GM10847 (cell line): ENCODE data around the gene SCARB2.

ENCODE experiments used
- POLR2A ChIP-seq: IDR thresholded peaks from 2 replicates; pipeline ENCODE4 v1.6.1; 2011; ENCODE audit not compliant: insufficient read length; ENCODE audit errors: extremely low read depth

The SCARB2 gene

GRCh38 chr4:76209881-76210280 lies 3.7 kb downstream of the SCARB2 start:
- no peak for TF ChIP-seq POLR2A

- no peak for TF ChIP-seq POLR2A
Observed at GRCh38 chr4:76208005-76208765, 5.4 kb downstream of the SCARB2 start.

DNA sequence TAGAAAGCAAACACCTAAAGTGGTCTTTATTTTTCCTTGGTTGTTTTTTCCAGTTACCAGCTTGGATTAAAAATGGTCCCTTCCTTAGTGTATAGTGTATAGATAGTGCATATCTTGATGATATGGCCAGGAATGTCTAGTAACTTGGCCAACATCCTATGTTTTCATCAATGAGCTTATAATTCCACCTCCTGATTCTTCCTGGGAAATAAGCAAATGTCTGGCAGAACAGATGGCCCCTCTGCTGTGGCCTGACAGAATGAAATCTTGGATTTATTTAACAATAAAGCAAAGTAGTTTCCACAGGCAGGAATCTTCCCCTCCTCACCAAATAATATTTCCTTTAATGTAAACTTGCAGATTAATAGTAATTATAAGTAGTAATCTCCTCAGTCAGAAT lies 6.1 kb downstream of the SCARB2 start:
- TF ChIP-seq POLR2A, result no peak

DNA sequence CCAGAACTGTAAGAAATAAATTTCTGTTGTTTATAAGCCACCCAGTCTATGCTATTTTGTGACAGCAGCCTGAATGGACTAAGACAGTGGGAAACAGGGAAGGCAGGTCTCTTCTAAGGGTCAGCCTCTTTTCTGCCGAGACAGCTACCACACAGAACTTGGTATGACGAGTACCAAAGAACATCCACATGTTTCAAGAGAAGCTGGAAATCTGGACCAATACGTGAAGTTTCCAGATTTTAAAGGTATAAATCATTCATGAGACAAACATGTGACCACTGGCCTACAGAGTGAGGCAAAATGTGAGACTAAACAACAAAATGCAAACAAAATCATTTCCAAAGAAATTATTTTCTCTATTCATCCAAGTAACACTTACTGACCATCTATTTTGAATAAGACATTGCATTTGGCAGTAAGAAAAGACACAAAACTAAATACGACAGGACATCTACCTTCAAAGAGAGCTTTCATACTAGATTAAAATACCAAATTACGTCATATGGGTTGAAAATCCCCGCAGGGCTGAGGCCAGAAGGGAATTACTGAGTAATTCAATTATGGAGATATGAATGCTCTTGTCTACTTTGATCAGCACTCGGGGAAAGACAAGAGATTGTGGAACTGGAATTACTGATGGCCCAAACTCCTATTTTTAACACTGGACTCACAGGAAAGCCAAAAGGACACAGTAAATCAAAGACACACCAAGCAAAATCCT lies 7.2 kb downstream of the SCARB2 start:
- no peak for TF ChIP-seq POLR2A

DNA sequence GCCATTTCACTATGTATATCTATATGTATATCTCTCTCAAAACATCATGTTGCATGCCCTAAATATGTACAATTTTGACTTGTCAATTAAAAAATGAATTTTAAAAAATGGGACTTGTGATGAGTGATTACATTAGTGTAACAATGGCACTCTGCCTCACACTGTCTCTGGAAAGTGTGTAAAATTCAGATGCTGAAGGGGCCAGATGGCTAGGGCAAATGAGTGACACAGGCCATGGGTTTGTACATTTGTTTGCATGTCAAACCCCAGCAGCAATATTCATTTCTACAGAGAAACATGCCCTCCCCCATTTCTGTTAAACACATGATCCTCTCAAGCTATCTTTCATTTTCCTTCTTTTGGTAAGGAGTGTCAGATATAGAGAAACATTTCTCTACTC lies 8.1 kb downstream of the SCARB2 start:
- TF ChIP-seq POLR2A, result no peak

GRCh38 chr4:76204936-76205335 lies 8.7 kb downstream of the SCARB2 start:
- TF ChIP-seq POLR2A, result no peak

DNA sequence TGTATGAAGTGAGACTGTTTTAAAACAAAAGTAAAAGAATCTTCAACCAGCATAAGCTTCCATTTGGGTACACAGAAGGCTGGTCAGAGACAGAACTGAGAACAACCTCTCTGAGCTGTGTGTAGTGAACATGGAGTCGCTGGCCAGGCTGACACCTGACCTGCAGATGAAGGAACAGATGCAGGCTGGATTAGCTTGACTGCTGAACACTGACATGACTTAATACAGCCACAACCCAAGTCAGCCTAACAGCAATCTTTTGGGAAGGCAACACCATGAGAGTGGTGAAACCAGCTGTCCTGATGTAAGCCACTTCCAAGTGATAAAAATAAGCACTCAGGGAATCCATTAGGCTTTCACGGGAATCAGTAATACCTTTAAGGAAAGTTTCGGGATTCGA lies 10.1 kb downstream of the SCARB2 start:
- no peak for TF ChIP-seq POLR2A

- TF ChIP-seq POLR2A, result no peak
Observed at GRCh38 chr4:76201276-76201675, 12.3 kb downstream of the SCARB2 start.

DNA sequence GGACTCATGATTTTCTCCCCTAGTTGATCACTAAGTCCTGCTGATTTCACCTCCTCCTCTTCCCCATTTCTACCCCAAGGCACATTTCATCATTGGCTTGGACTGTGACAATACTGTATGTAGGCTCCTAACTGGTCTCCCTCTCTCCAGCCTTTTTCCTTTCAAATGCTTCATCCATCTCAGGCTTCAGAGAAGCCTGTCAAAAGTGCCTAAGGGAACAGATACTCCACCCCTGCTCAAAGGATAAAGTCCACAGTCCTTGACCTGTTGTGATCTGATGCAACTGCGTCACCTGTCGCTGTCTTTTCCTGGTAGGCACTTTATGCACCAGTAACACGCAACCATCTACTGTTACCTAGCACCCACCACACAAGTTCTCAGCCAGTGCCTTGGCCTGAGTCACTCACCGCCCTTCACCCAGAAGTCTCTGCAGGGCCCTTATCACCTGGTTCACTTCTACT lies 12.8 kb downstream of the SCARB2 start:
- no peak for TF ChIP-seq POLR2A

GRCh38 chr4:76199664-76200211 lies 13.9 kb downstream of the SCARB2 start:
- no peak for TF ChIP-seq POLR2A

DNA sequence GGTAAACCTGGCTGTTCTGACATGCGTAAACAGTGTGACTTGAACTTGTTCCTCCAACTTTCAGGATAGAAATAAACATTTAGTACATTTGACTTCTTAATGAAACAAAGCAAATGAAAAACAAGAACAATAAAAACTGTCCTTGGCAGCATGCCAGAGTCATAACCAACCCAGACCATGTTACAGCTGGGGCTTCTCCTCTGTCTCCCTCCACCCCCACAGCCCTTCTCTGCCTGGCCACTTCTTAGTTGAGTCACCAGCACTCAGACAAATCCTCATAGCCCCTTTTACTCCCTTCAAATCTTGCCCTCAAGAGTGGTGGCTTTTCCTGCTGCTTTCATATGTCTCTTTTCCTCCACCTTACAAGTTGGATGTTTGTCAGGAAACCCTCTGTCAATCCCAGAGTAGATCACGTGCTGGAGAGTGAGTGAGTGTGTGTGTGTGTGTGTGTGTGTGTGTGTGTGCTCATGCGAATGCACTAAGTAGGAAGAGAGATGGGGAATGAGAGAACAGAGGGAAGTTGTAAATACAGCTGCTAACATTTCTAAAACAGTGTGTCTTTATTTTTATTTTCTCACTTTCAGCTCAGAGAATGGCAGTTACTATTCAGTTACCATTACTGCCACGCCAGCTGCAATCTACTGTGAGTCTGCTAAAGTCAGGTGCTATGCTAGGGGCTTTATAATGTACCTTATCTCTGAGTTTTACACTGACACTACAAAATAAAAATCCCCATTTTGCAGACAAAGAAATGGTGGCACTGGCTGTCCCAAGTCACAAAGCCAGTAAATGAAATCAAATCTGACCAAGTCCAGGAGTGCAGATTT lies 15.0 kb downstream of the SCARB2 start:
- no peak for TF ChIP-seq POLR2A

DNA sequence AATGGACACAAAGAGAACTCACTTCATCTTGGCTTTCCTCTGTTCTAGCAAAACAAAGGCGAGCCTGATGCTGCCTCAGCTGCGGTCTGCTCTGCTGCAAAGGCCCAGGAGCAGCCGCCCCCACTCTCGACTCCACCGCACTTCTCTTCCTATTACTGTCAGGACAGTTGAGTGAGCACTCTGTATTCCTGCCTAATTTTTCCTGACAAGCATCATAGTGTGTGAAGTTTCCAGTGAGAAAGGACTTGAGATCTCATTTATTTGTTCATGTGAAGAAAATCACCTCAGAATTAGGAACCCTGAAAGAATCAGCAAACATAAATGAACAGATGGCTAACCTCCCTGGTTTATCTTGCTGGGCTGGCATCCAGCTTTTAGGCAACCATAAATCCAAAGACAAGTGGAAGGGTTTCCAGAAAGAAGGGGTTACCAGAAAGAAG lies 15.6 kb downstream of the SCARB2 start:
- TF ChIP-seq POLR2A, result no peak

GRCh38 chr4:76197031-76197743 lies 16.4 kb downstream of the SCARB2 start:
- no peak for TF ChIP-seq POLR2A

GRCh38 chr4:76196376-76196775 lies 17.2 kb downstream of the SCARB2 start:
- TF ChIP-seq POLR2A, result no peak

- TF ChIP-seq POLR2A, result no peak
Observed at GRCh38 chr4:76195326-76195725, 18.3 kb downstream of the SCARB2 start.
